ENCODE measurements around the gene PFN3.

Gene PFN3

DNA sequence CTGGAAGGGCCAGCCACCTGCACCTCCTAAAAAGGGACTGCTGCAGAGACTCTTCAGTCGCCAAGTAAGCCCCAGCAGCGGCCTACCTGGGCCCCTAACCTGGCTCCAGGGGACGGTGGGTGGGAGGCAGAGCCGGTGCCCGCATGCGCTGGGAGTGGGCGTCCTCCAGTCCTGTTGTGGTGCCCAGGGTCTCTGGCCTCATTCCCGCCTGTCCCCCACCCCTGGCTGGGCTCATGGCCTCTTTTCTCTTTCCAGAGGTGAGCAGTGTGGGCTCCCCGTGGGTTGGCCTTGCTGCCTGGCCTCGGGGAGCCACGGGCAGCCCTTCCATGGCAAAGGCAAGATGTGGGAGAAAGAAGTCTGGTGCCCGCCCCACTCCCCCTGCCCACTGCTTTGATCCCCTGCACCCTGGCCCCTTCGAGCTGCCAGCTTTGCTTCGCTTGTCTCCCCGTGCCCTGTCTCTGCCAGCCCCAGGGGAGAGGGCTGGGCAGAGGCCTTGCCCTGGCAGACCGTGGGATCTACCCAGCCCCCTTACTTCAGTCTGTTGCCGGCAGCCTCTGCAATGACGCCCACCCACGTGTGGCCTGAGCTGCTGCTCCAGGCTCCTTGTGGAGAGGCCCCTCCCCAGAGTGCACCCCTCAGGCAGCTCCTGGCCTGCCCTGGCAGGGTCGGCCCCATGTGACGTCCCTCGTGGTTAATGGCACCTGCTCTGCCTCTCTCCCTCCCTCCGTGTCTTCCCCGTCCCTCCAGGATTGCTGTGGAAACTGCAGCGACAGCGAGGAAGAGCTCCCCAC lies 40.7 kb upstream of the PFN3 start:
- TF ChIP-seq, protein P1, sequence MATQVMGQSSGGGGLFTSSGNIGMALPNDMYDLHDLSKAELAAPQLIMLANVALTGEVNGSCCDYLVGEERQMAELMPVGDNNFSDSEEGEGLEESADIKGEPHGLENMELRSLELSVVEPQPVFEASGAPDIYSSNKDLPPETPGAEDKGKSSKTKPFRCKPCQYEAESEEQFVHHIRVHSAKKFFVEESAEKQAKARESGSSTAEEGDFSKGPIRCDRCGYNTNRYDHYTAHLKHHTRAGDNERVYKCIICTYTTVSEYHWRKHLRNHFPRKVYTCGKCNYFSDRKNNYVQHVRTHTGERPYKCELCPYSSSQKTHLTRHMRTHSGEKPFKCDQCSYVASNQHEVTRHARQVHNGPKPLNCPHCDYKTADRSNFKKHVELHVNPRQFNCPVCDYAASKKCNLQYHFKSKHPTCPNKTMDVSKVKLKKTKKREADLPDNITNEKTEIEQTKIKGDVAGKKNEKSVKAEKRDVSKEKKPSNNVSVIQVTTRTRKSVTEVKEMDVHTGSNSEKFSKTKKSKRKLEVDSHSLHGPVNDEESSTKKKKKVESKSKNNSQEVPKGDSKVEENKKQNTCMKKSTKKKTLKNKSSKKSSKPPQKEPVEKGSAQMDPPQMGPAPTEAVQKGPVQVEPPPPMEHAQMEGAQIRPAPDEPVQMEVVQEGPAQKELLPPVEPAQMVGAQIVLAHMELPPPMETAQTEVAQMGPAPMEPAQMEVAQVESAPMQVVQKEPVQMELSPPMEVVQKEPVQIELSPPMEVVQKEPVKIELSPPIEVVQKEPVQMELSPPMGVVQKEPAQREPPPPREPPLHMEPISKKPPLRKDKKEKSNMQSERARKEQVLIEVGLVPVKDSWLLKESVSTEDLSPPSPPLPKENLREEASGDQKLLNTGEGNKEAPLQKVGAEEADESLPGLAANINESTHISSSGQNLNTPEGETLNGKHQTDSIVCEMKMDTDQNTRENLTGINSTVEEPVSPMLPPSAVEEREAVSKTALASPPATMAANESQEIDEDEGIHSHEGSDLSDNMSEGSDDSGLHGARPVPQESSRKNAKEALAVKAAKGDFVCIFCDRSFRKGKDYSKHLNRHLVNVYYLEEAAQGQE (IDR thresholded peaks at IDR 0.05; ENCODE audit: low read depth), result no peak
- TF ChIP-seq EP300 (IDR thresholded peaks at IDR 0.05; ENCODE audit: borderline replicate concordance), result no peak
- no peak for TF ChIP-seq TCF12 (IDR thresholded peaks at IDR 0.05; ENCODE audit: low read depth)
- TF ChIP-seq CEBPB (IDR thresholded peaks at IDR 0.05), result no peak
- TF ChIP-seq ZBTB7A (IDR thresholded peaks at IDR 0.05; ENCODE audit: low read depth), result no peak
- TF ChIP-seq, protein P2, sequence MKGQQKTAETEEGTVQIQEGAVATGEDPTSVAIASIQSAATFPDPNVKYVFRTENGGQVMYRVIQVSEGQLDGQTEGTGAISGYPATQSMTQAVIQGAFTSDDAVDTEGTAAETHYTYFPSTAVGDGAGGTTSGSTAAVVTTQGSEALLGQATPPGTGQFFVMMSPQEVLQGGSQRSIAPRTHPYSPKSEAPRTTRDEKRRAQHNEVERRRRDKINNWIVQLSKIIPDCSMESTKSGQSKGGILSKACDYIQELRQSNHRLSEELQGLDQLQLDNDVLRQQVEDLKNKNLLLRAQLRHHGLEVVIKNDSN (IDR thresholded peaks at IDR 0.05), result no peak
- TF ChIP-seq CREB1 (IDR thresholded peaks at IDR 0.05; ENCODE audit: low read depth), result no peak
- no peak for TF ChIP-seq TEAD4 (IDR thresholded peaks at IDR 0.05)
- TF ChIP-seq EGR1 (IDR thresholded peaks at IDR 0.05), result no peak
- TF ChIP-seq YY1 (IDR thresholded peaks at IDR 0.05; ENCODE audit: low read depth), result no peak
- no peak for TF ChIP-seq FOXM1 (IDR thresholded peaks at IDR 0.05; ENCODE audit: borderline replicate concordance, low read depth)
- no peak for TF ChIP-seq NFIC (IDR thresholded peaks at IDR 0.05)
- TF ChIP-seq RAD21 (IDR thresholded peaks at IDR 0.05; ENCODE audit: low read depth), result no peak
- TF ChIP-seq TAF1 (IDR thresholded peaks at IDR 0.05; ENCODE audit: low read depth), result no peak

DNA sequence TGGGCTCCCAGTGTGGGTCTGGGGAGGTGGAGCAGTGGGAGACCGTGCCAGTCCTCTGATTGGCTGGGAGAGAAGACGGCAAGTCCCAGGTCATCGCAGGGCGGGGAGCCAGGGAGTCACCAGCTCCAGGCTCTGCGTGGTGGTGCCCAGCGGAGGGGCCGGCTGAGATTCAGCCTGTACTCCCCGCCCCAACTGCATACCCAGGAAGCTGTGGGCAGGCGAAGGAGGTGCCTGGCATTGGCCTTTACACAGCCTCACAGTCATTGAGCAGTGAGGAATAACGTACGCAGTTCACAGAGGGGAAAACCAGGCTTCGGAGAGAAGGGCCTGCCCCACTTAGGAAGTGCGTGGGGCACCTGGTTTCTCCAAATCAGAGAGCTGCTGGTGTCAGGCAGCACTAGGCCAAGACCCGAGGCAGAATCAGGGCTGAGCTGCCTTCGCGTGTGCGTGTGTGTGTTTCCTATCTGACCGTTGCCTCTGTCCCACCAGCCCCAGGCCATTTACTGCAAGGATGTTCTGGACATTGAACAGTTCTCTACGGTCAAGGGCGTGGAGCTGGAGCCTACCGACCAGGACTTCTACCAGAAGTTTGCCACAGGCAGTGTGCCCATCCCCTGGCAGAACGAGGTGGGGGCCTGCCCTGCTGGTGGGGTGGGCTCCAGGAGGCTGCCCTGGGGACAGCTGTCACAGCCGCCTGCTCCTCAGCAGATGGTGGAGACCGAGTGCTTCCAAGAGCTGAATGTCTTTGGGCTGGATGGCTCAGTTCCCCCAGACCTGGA lies 39.9 kb upstream of the PFN3 start:
- TF ChIP-seq, protein P2 (IDR thresholded peaks at IDR 0.05), result no peak
- TF ChIP-seq, protein P1 (IDR thresholded peaks at IDR 0.05; ENCODE audit: low read depth), result no peak
- no peak for TF ChIP-seq TAF1 (IDR thresholded peaks at IDR 0.05; ENCODE audit: low read depth)
- TF ChIP-seq ZBTB7A (IDR thresholded peaks at IDR 0.05; ENCODE audit: low read depth), result no peak
- no peak for TF ChIP-seq CEBPB (IDR thresholded peaks at IDR 0.05)
- TF ChIP-seq, protein P3, sequence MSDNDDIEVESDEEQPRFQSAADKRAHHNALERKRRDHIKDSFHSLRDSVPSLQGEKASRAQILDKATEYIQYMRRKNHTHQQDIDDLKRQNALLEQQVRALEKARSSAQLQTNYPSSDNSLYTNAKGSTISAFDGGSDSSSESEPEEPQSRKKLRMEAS (IDR thresholded peaks at IDR 0.05), result no peak
- no peak for TF ChIP-seq TCF12 (IDR thresholded peaks at IDR 0.05; ENCODE audit: low read depth)
- no peak for TF ChIP-seq EP300 (IDR thresholded peaks at IDR 0.05; ENCODE audit: borderline replicate concordance)
- TF ChIP-seq RAD21 (IDR thresholded peaks at IDR 0.05; ENCODE audit: low read depth), result no peak
- no peak for TF ChIP-seq TEAD4 (IDR thresholded peaks at IDR 0.05)
- TF ChIP-seq YY1 (IDR thresholded peaks at IDR 0.05; ENCODE audit: low read depth), result no peak

DNA sequence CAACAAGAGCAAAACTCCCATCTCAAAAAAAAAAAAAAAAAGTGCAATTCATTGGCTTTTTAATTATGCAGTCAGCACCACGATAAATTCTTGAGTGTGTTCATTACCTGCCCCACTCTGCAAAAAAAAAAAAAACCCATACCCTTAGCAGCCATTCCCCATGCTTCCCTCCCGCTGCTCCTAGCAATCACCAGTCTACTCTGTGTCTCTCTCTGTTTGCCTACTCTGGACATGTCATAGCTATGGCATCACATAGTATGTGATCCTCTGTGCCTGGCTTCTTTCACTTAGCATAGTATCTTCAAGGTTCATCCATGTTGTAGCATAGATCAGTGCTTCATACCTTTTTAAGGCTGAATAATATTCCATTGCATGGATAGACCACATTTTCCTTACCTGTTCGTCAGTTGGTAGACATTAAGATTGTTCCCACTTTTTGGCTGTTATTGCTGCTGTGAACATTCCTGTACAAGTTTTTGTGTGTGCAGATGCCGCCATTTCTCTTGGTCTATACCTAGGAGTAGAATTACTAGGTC lies 39.1 kb upstream of the PFN3 start:
- TF ChIP-seq FOXM1 (IDR thresholded peaks at IDR 0.05; ENCODE audit: borderline replicate concordance, low read depth) (no peak), YY1 (IDR thresholded peaks at IDR 0.05; ENCODE audit: low read depth) (no peak), CEBPB (IDR thresholded peaks at IDR 0.05) (no peak), NFIC (IDR thresholded peaks at IDR 0.05) (no peak), TEAD4 (IDR thresholded peaks at IDR 0.05) (no peak), TAF1 (IDR thresholded peaks at IDR 0.05; ENCODE audit: low read depth) (no peak), CREB1 (IDR thresholded peaks at IDR 0.05; ENCODE audit: low read depth) (no peak), TCF12 (IDR thresholded peaks at IDR 0.05; ENCODE audit: low read depth) (no peak), EP300 (IDR thresholded peaks at IDR 0.05; ENCODE audit: borderline replicate concordance) (no peak), EGR1 (IDR thresholded peaks at IDR 0.05) (no peak), RAD21 (IDR thresholded peaks at IDR 0.05; ENCODE audit: low read depth) (no peak), ZBTB7A (IDR thresholded peaks at IDR 0.05; ENCODE audit: low read depth) (no peak)
- TF ChIP-seq, protein P2 (IDR thresholded peaks at IDR 0.05), result no peak
- TF ChIP-seq, protein P1 (IDR thresholded peaks at IDR 0.05; ENCODE audit: low read depth), result no peak
- TF ChIP-seq, protein P3 (IDR thresholded peaks at IDR 0.05), result no peak
